ENCODE data around the gene ADGRA1.

ADGRA1 gene

DNA sequence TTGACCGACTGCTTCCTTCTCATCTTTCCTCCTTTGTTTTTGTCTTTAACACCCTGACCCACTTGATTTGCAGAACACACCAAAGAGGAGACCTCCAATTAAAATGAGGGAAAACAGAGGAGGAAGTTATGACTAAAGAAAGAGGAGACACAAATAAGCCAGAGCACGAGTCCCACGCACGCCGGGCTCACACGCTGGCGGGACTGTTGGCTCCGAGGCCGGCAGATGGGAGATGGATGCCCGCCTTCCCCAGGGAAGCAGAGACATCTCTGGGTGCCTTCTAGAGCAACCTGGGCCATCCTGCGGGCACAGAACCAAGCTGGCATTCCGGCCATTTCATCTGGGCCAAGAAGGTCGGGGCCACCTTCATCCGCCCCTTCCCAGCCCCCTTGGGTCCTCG, 5.6 kb downstream of the ADGRA1 start:
- no peak for TF ChIP-seq CTCF (IDR thresholded peaks at IDR 0.05; ENCODE audit: control insufficient read depth, insufficient read depth, low read depth, low read length, missing control alignments)
- no peak overlapping the region for H3K4me3 ChIP-seq (ENCODE audit: control insufficient read depth, low read depth, low read length)
- DNase-seq (ENCODE audit: low read depth), result no peak

DNA sequence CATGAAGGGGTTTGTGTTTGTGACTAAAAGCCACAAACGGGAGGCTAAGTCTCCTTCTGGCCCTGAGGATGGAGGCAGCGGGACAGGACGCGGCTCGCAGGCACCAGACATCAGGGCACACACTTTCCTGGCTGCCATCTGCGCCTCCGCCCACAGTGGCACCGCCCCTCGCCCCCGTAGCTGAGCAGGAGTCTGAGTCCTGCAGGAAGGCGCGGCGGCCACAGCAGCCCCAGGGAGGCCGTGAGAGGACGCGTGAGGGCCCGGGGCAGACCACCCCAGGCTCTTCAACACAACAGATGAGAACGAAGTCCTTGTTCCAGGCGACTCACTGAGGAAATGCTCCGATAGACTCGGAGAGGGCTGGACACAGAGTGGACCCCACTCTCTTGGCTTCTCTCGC, 6.6 kb downstream of the ADGRA1 start:
- no peak for DNase-seq (ENCODE audit: low read depth)
- no peak for TF ChIP-seq CTCF (IDR thresholded peaks at IDR 0.05; ENCODE audit: control insufficient read depth, insufficient read depth, low read depth, low read length, missing control alignments)
- no peak overlapping the region for H3K4me3 ChIP-seq (ENCODE audit: control insufficient read depth, low read depth, low read length)

- no peak for DNase-seq (ENCODE audit: low read depth)
- no peak overlapping the region for H3K4me3 ChIP-seq (ENCODE audit: control insufficient read depth, low read depth, low read length)
- TF ChIP-seq CTCF (IDR thresholded peaks at IDR 0.05; ENCODE audit: control insufficient read depth, insufficient read depth, low read depth, low read length, missing control alignments), result no peak
Observed at GRCh38 chr10:133094866-133095265, 7.1 kb downstream of the ADGRA1 start.

DNA sequence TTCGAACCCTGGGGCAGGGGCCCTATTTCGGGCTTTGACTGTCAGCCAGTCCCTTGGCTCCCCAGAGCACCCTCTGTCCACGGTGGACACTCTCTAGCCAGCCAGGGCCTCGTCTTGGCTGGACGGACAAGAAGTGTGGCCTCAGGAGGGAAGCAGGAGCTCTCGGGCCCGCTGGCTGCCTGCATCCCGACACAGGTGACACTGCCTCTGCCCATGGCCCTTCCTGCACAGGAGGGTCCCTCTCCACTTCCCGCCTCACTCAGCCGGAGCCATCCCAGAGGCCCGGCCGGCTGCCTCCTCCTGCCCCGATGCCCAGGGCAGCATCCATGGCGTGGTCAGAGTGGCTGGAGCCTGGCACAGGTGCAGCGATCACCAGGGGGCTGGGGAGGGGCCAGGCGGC, 7.9 kb downstream of the ADGRA1 start:
- no peak for TF ChIP-seq CTCF (IDR thresholded peaks at IDR 0.05; ENCODE audit: control insufficient read depth, insufficient read depth, low read depth, low read length, missing control alignments)
- DNase-seq (ENCODE audit: low read depth), result no peak
- H3K4me3 ChIP-seq (ENCODE audit: control insufficient read depth, low read depth, low read length), result no peak overlapping the region

DNA sequence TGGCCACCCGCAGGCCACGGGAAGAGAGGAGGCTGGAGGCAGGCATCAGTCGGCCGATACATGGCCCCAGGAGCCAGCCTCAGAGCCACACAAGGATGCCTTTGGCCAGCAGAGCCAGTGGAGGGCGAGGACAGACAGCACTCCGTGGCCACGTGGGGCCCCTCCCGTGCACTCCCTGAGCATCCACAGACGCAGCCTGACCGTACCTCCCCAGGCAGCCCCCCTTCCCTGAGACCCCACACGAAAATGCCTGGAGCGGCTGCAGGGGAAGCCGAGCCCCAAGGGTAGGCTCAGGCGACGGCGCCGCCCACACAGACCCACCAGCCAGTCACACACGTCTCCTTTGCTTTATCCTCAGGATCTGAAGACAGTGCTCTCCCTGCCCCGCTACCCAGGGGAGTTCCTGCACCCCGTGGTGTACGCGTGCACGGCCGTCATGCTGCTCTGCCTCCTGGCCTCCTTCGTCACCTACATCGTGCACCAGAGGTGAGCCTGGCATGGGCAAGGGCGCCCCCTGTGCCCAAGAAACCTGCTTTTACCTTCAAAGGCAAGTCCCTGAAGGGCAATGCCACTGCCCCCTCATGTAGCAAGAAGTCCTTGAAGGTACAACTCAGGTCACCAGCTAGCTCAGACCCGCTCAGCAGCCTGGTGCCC, 9.0 kb downstream of the ADGRA1 start:
- H3K4me3 ChIP-seq (ENCODE audit: control insufficient read depth, low read depth, low read length), result no peak overlapping the region
- DNase-seq (ENCODE audit: low read depth), result no peak
- TF ChIP-seq CTCF (IDR thresholded peaks at IDR 0.05; ENCODE audit: control insufficient read depth, insufficient read depth, low read depth, low read length, missing control alignments), result no peak

GRCh38 chr10:133097418-133097817, 9.7 kb downstream of the ADGRA1 start:
- TF ChIP-seq CTCF (IDR thresholded peaks at IDR 0.05; ENCODE audit: control insufficient read depth, insufficient read depth, low read depth, low read length, missing control alignments), result no peak

DNA sequence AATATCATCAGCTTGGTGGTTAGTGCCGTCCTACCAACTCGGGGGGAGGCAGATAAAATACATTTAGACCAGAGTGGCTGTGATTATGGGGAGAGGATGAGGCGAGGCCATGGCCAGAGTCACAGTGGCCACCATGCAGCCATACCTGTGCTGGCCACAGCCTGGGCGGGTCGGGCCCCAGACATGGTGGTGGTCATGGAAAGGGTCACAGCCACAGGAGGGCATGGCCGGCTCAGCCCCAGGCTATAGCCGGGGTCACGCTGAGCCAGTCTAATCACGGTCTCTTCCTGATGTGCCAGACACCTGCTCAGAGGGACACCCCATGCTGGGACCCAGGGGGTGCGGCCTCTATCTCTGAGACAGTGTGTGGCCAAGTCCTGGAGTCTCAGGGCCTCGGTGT, 10.2 kb downstream of the ADGRA1 start:
- H3K4me3 ChIP-seq (ENCODE audit: control insufficient read depth, low read depth, low read length), result no peak overlapping the region
- no peak for DNase-seq (ENCODE audit: low read depth)
- TF ChIP-seq CTCF (IDR thresholded peaks at IDR 0.05; ENCODE audit: control insufficient read depth, insufficient read depth, low read depth, low read length, missing control alignments), result no peak

More at GRCh38 chr10:133097418-133097817, 9.7 kb downstream of the ADGRA1 start:
- DNase-seq (ENCODE audit: low read depth), result no peak
- H3K4me3 ChIP-seq (ENCODE audit: control insufficient read depth, low read depth, low read length), result no peak overlapping the region
